HEK293 (cell line): ENCODE results near the gene ATOH7.

Experiments
- HOXC10 ChIP-seq: sonication (generic); formaldehyde crosslinking; IDR thresholded peaks from 2 replicates; pipeline ENCODE4 v1.8.1; 2023; ENCODE audit warnings: mild to moderate bottlenecking, missing genetic modification reagents
- MYNN ChIP-seq: fragments of 450-650 bp; formaldehyde crosslinking; IDR thresholded peaks from 2 replicates; pipeline ENCODE4 v1.5.1; 2016; ENCODE audit warnings: missing biosample characterization, missing genetic modification characterization, borderline replicate concordance
- OVOL3 ChIP-seq: fragments of 450-650 bp; formaldehyde crosslinking; IDR thresholded peaks from 2 replicates; pipeline ENCODE4 v1.5.1; 2016; ENCODE audit warnings: missing biosample characterization, missing genetic modification characterization
- SCRT1 ChIP-seq: fragments of 450-650 bp; formaldehyde crosslinking; IDR thresholded peaks from 2 replicates; pipeline ENCODE4 v1.5.1; 2016; ENCODE audit warnings: missing biosample characterization, missing genetic modification characterization, borderline replicate concordance
- SP3 ChIP-seq: fragments of 450-650 bp; formaldehyde crosslinking; IDR thresholded peaks from 2 replicates; pipeline ENCODE4 v1.5.1; 2016; ENCODE audit warnings: missing biosample characterization, missing genetic modification characterization
- TCF7L2 ChIP-seq: IDR thresholded peaks from 2 replicates; pipeline ENCODE4 v1.6.1; 2011; ENCODE audit warnings: low read depth, mild to moderate bottlenecking, inconsistent platforms, low read length, moderate library complexity, borderline replicate concordance
- YY2 ChIP-seq: fragments of 450-650 bp; formaldehyde crosslinking; IDR thresholded peaks from 2 replicates; pipeline ENCODE4 v1.5.1; 2016; ENCODE audit warnings: missing biosample characterization, missing genetic modification characterization
- ZBTB21 ChIP-seq: fragments of 450-650 bp; formaldehyde crosslinking; IDR thresholded peaks from 2 replicates; pipeline ENCODE4 v1.5.1; 2017; ENCODE audit warnings: missing biosample characterization, missing genetic modification characterization
- ZBTB26 ChIP-seq: fragments of 450-650 bp; formaldehyde crosslinking; optimal IDR thresholded peaks from 2 replicates; pipeline ENCODE3; 2016; ENCODE audit warnings: missing biosample characterization, mild to moderate bottlenecking, missing genetic modification characterization
- ZBTB8A ChIP-seq: fragments of 450-650 bp; formaldehyde crosslinking; IDR thresholded peaks from 2 replicates; pipeline ENCODE4 v1.5.1; 2016; ENCODE audit warnings: missing biosample characterization, missing genetic modification characterization
- ZIC2 ChIP-seq: fragments of 450-650 bp; formaldehyde crosslinking; IDR thresholded peaks from 2 replicates; pipeline ENCODE4 v1.5.1; 2016; ENCODE audit warnings: missing biosample characterization, missing genetic modification characterization
- ZNF16 ChIP-seq: fragments of 450-650 bp; formaldehyde crosslinking; IDR thresholded peaks from 2 replicates; pipeline ENCODE4 v1.5.1; 2016; ENCODE audit warnings: low read depth, missing biosample characterization, missing genetic modification characterization
- ZNF169 ChIP-seq: fragments of 450-650 bp; formaldehyde crosslinking; IDR thresholded peaks from 2 replicates; pipeline ENCODE4 v1.5.1; 2016; ENCODE audit warnings: missing biosample characterization, missing genetic modification characterization
- ZNF175 ChIP-seq: fragments of 450-650 bp; formaldehyde crosslinking; IDR thresholded peaks from 2 replicates; pipeline ENCODE4 v1.5.1; 2016; ENCODE audit warnings: missing biosample characterization, missing genetic modification characterization
- ZNF184 ChIP-seq: fragments of 450-650 bp; IDR thresholded peaks from 2 replicates; pipeline ENCODE4 v1.5.1; 2018; ENCODE audit warnings: missing biosample characterization, mild to moderate bottlenecking, missing genetic modification characterization
- ZNF202 ChIP-seq: fragments of 450-650 bp; formaldehyde crosslinking; IDR thresholded peaks from 2 replicates; pipeline ENCODE4 v1.5.1; 2016; ENCODE audit warnings: missing biosample characterization, missing genetic modification characterization, borderline replicate concordance
- ZNF214 ChIP-seq: fragments of 450-650 bp; formaldehyde crosslinking; IDR thresholded peaks from 2 replicates; pipeline ENCODE4 v1.5.1; 2017; ENCODE audit warnings: missing biosample characterization, mild to moderate bottlenecking, missing genetic modification characterization, borderline replicate concordance
- ZNF239 ChIP-seq: fragments of 450-650 bp; formaldehyde crosslinking; IDR thresholded peaks from 2 replicates; pipeline ENCODE4 v1.5.1; 2016; ENCODE audit warnings: missing biosample characterization, missing genetic modification characterization
- ZNF274 ChIP-seq, 2 experiments: fragments of 200-500 bp in 1 of 2; fragments of 450-650 bp in 1 of 2; sonication (Bioruptor generic) in 1 of 2; formaldehyde crosslinking in 1 of 2; IDR thresholded peaks; 2 replicates each; pipeline versions ENCODE4 v1.5.1 to v1.6.1; 2014 to 2016; ENCODE audit warnings: borderline replicate concordance in 1 of 2, inconsistent platforms in 1 of 2, low read length in 1 of 2, missing biosample characterization in 1 of 2, missing genetic modification characterization in 1 of 2
- ZNF292 ChIP-seq: fragments of 450-650 bp; formaldehyde crosslinking; IDR thresholded peaks from 2 replicates; pipeline ENCODE4 v1.5.1; 2016; ENCODE audit warnings: low read depth, missing biosample characterization, missing genetic modification characterization, borderline replicate concordance
- ZNF473 ChIP-seq: fragments of 450-650 bp; formaldehyde crosslinking; IDR thresholded peaks from 2 replicates; pipeline ENCODE4 v1.5.1; 2017; ENCODE audit warnings: missing biosample characterization, missing genetic modification characterization
- ZNF549 ChIP-seq: fragments of 450-650 bp; IDR thresholded peaks from 2 replicates; pipeline ENCODE4 v1.5.1; 2018; ENCODE audit warnings: missing biosample characterization, missing genetic modification characterization, mild to moderate bottlenecking, inconsistent platforms, moderate library complexity
- ZNF560 ChIP-seq: fragments of 450-650 bp; formaldehyde crosslinking; IDR thresholded peaks from 2 replicates; pipeline ENCODE4 v1.5.1; 2017; ENCODE audit warnings: missing biosample characterization, missing genetic modification characterization, borderline replicate concordance
- ZNF580 ChIP-seq: fragments of 450-650 bp; formaldehyde crosslinking; IDR thresholded peaks from 2 replicates; pipeline ENCODE4 v1.5.1; 2016; ENCODE audit warnings: missing biosample characterization, missing genetic modification characterization
- ZNF621 ChIP-seq: fragments of 450-650 bp; formaldehyde crosslinking; IDR thresholded peaks from 2 replicates; pipeline ENCODE4 v1.5.1; 2017; ENCODE audit warnings: missing biosample characterization, missing genetic modification characterization
- ZNF658 ChIP-seq: fragments of 450-650 bp; formaldehyde crosslinking; IDR thresholded peaks from 2 replicates; pipeline ENCODE4; 2016; ENCODE audit warnings: missing biosample characterization, missing genetic modification characterization
- ZNF791 ChIP-seq: fragments of 450-650 bp; formaldehyde crosslinking; IDR thresholded peaks from 2 replicates; pipeline ENCODE4 v1.5.1; 2016; ENCODE audit warnings: missing biosample characterization, missing genetic modification characterization
- ZNF843 ChIP-seq: fragments of 450-650 bp; formaldehyde crosslinking; IDR thresholded peaks from 2 replicates; pipeline ENCODE4 v1.5.1; 2016; ENCODE audit warnings: missing biosample characterization, missing genetic modification characterization
- ZSCAN18 ChIP-seq: fragments of 450-650 bp; formaldehyde crosslinking; IDR thresholded peaks from 2 replicates; pipeline ENCODE4 v1.5.1; 2016; ENCODE audit warnings: missing biosample characterization, missing genetic modification characterization
- TF ChIP-seq, protein P1 (sequence below): sonication (generic); formaldehyde crosslinking; IDR thresholded peaks from 2 replicates; pipeline ENCODE4 v1.8.1; 2022; ENCODE audit warnings: mild to moderate bottlenecking, moderate library complexity, missing genetic modification reagents
- TF ChIP-seq, protein P2 (sequence below): fragments of 450-650 bp; formaldehyde crosslinking; IDR thresholded peaks from 2 replicates; pipeline ENCODE4 v1.5.1; 2016; ENCODE audit warnings: missing biosample characterization, missing genetic modification characterization
- TF ChIP-seq, protein P3 (sequence below): fragments of 450-650 bp; formaldehyde crosslinking; IDR thresholded peaks from 2 replicates; pipeline ENCODE4 v1.5.1; 2016; ENCODE audit warnings: missing biosample characterization, missing genetic modification characterization, borderline replicate concordance

ATOH7 gene

DNA sequence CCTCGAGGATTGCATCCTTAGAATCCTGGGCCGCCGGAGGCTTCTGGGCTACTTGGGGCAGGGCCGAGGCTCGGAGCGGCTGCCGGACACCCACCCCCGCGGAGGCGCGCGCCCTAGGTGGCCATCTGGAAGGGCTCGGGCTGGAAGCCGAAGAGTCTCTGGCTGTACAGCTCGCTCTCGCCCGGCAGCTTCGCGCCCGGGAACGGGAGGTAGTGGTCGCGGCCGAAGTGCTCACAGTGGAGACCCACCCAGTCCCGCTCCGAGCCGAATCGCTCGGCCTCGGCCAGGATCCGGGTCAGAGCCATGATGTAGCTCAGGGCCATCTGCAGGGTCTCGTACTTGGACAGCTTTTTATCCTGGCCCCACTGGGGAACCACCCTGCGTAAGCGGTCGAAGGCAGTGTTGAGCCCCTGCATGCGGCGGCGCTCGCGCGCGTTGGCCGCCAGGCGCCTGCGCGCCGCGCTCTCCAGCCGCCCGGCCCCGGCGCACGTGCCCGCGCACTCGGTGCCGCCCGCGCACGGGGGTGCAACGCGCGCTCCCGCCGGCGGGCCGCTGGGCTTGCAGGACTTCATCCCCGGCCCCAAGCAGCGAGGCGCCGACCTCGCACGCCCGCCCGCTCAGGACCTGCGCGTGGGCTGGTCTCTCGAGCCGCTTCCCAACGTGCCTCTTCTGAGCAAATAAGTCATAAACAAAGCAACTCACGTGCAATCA, 652 bp downstream of the ATOH7 start (continued):
- TF ChIP-seq ZIC2 (tag by site-specific recombination) (peak; percentile 74), ZNF560 (tag by site-specific recombination) (no peak), ZNF202 (tag by site-specific recombination) (no peak), ZNF184 (tag by site-specific recombination) (0 out of 2 replicates have a peak, but pooled peaks have one; percentile 40), ZNF16 (tag by site-specific recombination) (no peak), ZNF214 (no peak), ZNF239 (tag by site-specific recombination) (no peak), TCF7L2 (no peak), HOXC10 (no peak), ZNF580 (tag by site-specific recombination) (0 out of 2 replicates have a peak, but pooled peaks have one; percentile 25), ZNF169 (tag by site-specific recombination) (no peak), ZSCAN18 (tag by site-specific recombination) (no peak), ZNF274 (IDR thresholded peaks at IDR 0.05; ENCODE audit: low read length) (no peak), ZNF274 (tag by site-specific recombination; IDR thresholded peaks at IDR 0.05; ENCODE audit: borderline replicate concordance) (no peak), ZBTB21 (tag by site-specific recombination) (no peak), ZNF843 (no peak), ZBTB8A (tag by site-specific recombination) (peak; percentile 86), SCRT1 (tag by site-specific recombination) (no peak), ZBTB26 (tag by site-specific recombination) (peak; percentile 97), SP3 (tag by site-specific recombination) (no peak), ZNF175 (tag by site-specific recombination) (no peak), OVOL3 (tag by site-specific recombination) (no peak), MYNN (tag by site-specific recombination) (no peak), ZNF621 (tag by site-specific recombination) (no peak), ZNF292 (no peak), ZNF473 (tag by site-specific recombination) (no peak), ZNF791 (tag by site-specific recombination) (no peak), YY2 (tag by site-specific recombination) (no peak), ZNF658 (tag by site-specific recombination) (no peak), ZNF549 (tag by site-specific recombination) (no peak)
- TF ChIP-seq, protein P1, sequence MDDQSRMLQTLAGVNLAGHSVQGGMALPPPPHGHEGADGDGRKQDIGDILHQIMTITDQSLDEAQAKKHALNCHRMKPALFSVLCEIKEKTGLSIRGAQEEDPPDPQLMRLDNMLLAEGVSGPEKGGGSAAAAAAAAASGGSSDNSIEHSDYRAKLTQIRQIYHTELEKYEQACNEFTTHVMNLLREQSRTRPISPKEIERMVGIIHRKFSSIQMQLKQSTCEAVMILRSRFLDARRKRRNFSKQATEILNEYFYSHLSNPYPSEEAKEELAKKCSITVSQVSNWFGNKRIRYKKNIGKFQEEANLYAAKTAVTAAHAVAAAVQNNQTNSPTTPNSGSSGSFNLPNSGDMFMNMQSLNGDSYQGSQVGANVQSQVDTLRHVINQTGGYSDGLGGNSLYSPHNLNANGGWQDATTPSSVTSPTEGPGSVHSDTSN, result no peak
- TF ChIP-seq, protein P2, sequence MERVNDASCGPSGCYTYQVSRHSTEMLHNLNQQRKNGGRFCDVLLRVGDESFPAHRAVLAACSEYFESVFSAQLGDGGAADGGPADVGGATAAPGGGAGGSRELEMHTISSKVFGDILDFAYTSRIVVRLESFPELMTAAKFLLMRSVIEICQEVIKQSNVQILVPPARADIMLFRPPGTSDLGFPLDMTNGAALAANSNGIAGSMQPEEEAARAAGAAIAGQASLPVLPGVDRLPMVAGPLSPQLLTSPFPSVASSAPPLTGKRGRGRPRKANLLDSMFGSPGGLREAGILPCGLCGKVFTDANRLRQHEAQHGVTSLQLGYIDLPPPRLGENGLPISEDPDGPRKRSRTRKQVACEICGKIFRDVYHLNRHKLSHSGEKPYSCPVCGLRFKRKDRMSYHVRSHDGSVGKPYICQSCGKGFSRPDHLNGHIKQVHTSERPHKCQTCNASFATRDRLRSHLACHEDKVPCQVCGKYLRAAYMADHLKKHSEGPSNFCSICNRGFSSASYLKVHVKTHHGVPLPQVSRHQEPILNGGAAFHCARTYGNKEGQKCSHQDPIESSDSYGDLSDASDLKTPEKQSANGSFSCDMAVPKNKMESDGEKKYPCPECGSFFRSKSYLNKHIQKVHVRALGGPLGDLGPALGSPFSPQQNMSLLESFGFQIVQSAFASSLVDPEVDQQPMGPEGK (tag by site-specific recombination), result peak; percentile 79
- TF ChIP-seq, protein P3, sequence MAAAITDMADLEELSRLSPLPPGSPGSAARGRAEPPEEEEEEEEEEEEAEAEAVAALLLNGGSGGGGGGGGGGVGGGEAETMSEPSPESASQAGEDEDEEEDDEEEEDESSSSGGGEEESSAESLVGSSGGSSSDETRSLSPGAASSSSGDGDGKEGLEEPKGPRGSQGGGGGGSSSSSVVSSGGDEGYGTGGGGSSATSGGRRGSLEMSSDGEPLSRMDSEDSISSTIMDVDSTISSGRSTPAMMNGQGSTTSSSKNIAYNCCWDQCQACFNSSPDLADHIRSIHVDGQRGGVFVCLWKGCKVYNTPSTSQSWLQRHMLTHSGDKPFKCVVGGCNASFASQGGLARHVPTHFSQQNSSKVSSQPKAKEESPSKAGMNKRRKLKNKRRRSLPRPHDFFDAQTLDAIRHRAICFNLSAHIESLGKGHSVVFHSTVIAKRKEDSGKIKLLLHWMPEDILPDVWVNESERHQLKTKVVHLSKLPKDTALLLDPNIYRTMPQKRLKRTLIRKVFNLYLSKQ (tag by site-specific recombination), result no peak
